22Rv1 (cell line): Measurements from ENCODE around the gene PPP1R16B.

Experiments used
- ZFX ChIP-seq: fragments of 450-650 bp; IDR thresholded peaks from 2 replicates; pipeline ENCODE4 v1.6.1; 2017; ENCODE audit warnings: antibody characterized with exemption, borderline replicate concordance
- TF ChIP-seq, protein P1 (sequence below): fragments of 450-650 bp; IDR thresholded peaks from 2 replicates; pipeline ENCODE4 v1.5.1; 2017; ENCODE audit warnings: mild to moderate bottlenecking

DNA sequence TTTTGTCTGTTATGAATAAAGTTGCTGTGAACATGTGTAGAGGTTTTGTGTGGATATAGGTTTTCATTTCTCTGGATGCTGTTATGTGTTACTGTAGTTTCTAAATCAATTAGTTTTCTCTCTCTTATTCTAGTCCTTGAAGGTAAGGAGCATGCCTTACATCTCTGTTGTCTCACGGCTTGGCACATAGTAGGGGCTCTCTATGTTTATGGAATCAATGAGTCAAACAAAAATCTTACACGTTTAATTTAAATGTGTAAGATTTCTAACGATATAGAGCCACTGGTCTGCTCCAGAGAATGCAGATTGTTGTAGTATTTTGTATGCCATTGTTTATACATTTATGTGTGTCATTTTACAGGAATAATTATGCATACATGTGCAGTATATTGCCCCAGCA is 141.3 kb downstream of the PPP1R16B start:
- TF ChIP-seq, protein P1, sequence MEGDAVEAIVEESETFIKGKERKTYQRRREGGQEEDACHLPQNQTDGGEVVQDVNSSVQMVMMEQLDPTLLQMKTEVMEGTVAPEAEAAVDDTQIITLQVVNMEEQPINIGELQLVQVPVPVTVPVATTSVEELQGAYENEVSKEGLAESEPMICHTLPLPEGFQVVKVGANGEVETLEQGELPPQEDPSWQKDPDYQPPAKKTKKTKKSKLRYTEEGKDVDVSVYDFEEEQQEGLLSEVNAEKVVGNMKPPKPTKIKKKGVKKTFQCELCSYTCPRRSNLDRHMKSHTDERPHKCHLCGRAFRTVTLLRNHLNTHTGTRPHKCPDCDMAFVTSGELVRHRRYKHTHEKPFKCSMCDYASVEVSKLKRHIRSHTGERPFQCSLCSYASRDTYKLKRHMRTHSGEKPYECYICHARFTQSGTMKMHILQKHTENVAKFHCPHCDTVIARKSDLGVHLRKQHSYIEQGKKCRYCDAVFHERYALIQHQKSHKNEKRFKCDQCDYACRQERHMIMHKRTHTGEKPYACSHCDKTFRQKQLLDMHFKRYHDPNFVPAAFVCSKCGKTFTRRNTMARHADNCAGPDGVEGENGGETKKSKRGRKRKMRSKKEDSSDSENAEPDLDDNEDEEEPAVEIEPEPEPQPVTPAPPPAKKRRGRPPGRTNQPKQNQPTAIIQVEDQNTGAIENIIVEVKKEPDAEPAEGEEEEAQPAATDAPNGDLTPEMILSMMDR: no peak
- TF ChIP-seq ZFX: no peak
